IPS-18a (cell line): ENCODE results near the gene CUL3.
"Not testable (repeated sequence)": the region's sequence is repeated elsewhere in the genome, so short reads cannot be mapped to it uniquely, and the experiment has no call there.

Experiments
- H3K27ac ChIP-seq: one replicate; pipeline ENCODE4 v1.5.1; 2013; ENCODE audit warnings: low read length
- H3K27me3 ChIP-seq: one replicate; pipeline ENCODE4 v1.6.1; 2013; ENCODE audit warnings: mild to moderate bottlenecking, low read length; ENCODE audit not compliant: control insufficient read depth, insufficient read depth
- H3K36me3 ChIP-seq: one replicate; pipeline ENCODE4 v1.6.1; 2013; ENCODE audit warnings: low read depth, low read length; ENCODE audit not compliant: control insufficient read depth
- H3K4me1 ChIP-seq: one replicate; pipeline ENCODE4 v1.6.1; 2013; ENCODE audit warnings: low read depth, low read length; ENCODE audit not compliant: control insufficient read depth
- H3K4me3 ChIP-seq: one replicate; pipeline ENCODE4 v1.5.1; 2013; ENCODE audit warnings: low read length
- H3K9ac ChIP-seq: one replicate; pipeline ENCODE4 v1.6.1; 2013; ENCODE audit warnings: mild to moderate bottlenecking, low read length, moderate library complexity
- H3K9me3 ChIP-seq: one replicate; pipeline ENCODE4 v1.6.1; 2013; ENCODE audit warnings: low read depth, low read length; ENCODE audit not compliant: control insufficient read depth

The CUL3 gene

GRCh38 chr2:224528171-224528570, 57.0 kb downstream of the CUL3 start:
- Histone ChIP-seq H3K4me3 (no peak overlapping the region), H3K9ac (no peak overlapping the region), H3K27me3 (no peaks in the 10 kb centered on the region), H3K4me1 (peaks cover 10% of the 10 kb centered on the region), H3K27ac (no peak overlapping the region), H3K9me3 (no peaks in the 10 kb centered on the region), H3K36me3 (no peaks in the 10 kb centered on the region)

DNA sequence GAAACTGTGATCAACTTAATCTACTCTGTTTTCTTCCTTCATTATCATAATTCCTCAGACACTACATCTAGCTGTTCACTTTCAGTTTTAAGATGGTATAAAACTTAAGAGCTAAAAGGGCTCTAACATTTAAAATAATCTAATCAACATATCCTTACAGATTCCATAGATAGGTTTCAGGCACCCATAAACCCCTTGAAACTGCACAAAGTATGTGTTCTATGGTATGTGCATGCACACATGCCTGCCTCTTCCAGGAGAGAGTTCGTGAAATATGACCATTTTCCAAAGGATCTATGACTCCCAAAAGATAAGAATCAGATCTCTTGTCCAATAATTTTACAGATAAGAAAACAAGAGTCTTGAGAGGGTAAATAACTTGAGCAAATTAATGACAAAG, 59.4 kb downstream of the CUL3 start:
- Histone ChIP-seq H3K9me3 (no peaks in the 10 kb centered on the region), H3K36me3 (no peaks in the 10 kb centered on the region), H3K27me3 (no peaks in the 10 kb centered on the region), H3K4me3 (no peak overlapping the region), H3K27ac (no peak overlapping the region), H3K9ac (no peak overlapping the region), H3K4me1 (peaks cover 4% of the 10 kb centered on the region)

DNA sequence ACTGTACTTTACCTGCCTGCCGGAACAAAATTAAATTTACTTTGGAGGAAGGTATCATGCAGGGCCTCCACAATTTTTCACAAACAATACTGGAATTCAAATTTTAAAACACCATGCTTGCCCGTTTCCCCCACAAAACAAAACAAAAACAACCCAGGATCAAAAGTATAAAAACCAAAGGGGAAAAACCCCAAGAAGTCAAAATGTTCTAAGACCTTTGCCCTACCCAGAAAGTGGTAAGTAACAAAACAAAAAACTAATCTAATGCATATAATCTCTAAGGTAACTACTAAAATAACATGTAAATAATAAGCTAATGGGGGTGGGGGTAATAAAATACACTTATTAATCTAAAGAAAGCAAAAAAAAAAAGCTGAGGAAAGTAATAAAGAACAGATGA, 60.5 kb downstream of the CUL3 start:
- Histone ChIP-seq H3K9ac (no peak overlapping the region), H3K27ac (no peak overlapping the region), H3K27me3 (no peaks in the 10 kb centered on the region), H3K9me3 (no peaks in the 10 kb centered on the region), H3K4me3 (no peak overlapping the region), H3K36me3 (no peaks in the 10 kb centered on the region), H3K4me1 (peaks cover 10% of the 10 kb centered on the region)

DNA sequence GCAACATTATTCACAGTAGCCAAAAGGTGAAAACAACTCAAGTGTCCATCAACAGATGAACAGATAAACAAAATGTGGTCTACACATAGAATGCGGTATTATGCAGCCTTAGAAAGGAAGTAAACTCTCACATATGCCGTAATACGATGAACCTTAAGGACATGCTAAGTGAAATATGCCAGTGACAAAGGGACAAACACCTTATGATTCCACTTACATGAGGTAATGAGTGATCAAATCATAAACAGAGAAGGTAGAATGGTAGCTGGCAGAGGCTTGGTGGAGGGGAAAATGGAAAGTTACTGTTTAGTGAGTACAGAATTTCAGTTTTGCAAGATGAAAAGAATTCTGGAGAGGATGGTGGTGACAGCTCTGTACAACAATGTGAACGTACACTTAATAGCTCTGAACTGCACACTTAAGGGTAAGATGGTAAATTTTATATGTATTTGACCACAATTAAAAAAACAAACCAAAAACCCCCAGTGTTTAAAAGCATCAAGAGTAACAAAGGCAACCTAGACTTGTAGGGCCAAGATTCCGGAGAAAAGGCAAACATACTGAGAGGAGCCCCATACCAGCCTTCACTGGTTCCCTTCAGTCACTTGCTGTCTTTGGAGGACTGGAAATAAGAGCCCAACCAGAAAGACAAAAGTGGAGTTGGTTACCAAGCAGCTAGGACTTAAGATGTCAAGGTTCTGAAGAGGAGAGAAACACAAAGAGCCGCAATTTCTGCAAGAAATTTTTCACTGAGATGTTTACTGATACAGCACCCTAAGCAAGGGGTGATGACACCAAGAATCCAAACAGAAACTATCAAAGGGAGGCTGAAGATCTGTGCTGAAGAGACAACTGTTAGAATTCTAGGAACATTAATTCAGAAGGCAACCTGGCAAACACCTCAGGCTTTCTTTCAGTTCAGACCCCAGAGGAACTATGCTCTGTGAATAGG, 61.3 kb downstream of the CUL3 start:
- Histone ChIP-seq H3K4me3 (no peak overlapping the region), H3K9ac (no peak overlapping the region), H3K4me1 (peaks cover 10% of the 10 kb centered on the region), H3K27ac (no peak overlapping the region), H3K27me3 (no peaks in the 10 kb centered on the region), H3K9me3 (no peaks in the 10 kb centered on the region), H3K36me3 (no peaks in the 10 kb centered on the region)

GRCh38 chr2:224522483-224522882, 62.7 kb downstream of the CUL3 start:
- not testable (repeated sequence) for H3K4me1 ChIP-seq, H3K27ac ChIP-seq, H3K27me3 ChIP-seq, H3K9ac ChIP-seq, H3K9me3 ChIP-seq, H3K36me3 ChIP-seq, H3K4me3 ChIP-seq

GRCh38 chr2:224520064-224520463, 65.1 kb downstream of the CUL3 start:
- Histone ChIP-seq H3K36me3 (no peaks in the 10 kb centered on the region), H3K9ac (no peak overlapping the region), H3K4me1 (peaks cover 10% of the 10 kb centered on the region), H3K27me3 (no peaks in the 10 kb centered on the region), H3K9me3 (no peaks in the 10 kb centered on the region), H3K27ac (no peak overlapping the region), H3K4me3 (no peak overlapping the region)

DNA sequence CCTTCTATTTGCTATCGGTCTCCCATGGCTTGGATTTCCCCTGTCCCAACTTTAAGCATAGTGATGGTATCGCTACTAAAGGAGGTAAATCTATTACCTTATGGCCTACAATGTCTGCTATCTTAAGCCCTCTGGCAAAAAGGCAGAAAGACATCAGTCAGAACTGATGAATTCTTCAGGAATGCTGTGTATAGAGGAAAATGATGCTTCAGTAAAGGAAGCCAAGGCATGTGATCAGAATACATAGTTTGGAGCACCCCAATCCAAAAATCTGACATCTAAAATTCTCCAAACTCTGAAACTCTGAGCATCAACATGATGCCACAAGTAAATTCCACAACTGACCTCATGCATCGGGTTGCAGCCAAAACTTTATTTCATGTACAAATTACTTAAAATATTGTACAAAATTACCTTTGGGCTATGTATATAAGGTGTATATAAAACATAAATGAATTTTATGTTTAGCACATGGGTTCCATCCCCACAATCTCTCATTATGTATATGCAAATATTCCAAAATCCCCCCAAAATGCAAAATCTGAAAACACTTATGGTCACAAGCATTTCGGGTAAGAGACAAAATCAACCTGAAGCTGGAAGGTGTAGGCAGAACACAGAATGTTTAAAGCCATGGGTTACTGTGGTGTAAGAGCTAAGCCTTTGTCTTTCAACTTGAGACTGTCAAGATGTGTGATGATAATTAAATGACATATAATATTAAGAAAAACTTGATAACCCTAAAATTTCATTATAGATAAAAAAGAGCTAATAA, 66.2 kb downstream of the CUL3 start:
- Histone ChIP-seq H3K9ac (no peak overlapping the region), H3K4me3 (no peak overlapping the region), H3K4me1 (peaks cover 6% of the 10 kb centered on the region), H3K9me3 (no peaks in the 10 kb centered on the region), H3K27ac (no peak overlapping the region), H3K36me3 (peaks cover 1% of the 10 kb centered on the region), H3K27me3 (no peaks in the 10 kb centered on the region)

DNA sequence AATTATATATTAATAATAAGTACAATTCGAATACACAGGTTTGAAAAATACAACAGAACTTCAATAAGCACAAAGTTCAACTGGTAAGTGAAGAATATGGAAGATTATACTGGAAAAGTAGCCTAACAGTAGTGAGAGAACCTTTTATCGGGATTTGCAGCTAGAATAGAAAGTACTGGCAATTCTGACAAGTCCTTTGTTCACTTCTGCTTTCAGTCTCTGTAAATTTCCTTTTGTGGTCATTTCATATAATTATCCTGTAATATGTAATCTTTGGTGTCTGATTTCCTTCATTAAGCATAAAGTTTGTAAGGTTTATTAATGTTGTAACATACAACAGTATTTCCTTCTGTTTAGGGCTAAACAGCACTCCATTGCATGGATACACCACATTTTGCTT, 67.2 kb downstream of the CUL3 start:
- H3K36me3 ChIP-seq: peaks cover 3% of the 10 kb centered on the region
- H3K4me3 ChIP-seq: no peak overlapping the region
- H3K27me3 ChIP-seq: no peaks in the 10 kb centered on the region
- no peak overlapping the region for H3K27ac ChIP-seq
- no peak overlapping the region for H3K9ac ChIP-seq
- no peaks in the 10 kb centered on the region for H3K9me3 ChIP-seq
- H3K4me1 ChIP-seq: peaks cover 6% of the 10 kb centered on the region

DNA sequence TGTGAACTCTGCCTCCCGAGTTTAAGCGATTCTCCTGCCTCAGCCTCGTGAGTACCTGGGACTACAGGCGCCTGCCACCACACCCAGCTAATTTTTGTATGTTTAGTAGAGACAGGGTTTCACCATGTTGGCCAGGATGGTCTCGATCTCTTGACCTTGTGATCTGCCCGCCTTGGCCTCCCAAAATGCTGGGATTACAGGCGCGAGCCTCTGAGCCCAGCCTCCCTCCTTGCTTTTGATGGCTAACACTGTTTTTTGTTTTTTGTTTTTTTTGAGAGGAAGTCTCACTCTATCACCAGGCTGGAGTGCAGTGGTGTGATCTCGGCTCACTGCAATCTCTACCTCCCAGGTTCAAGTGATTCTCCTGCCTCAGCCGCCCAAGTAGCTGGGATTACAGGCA, 68.8 kb downstream of the CUL3 start:
- H3K36me3 ChIP-seq, H3K4me3 ChIP-seq, H3K9me3 ChIP-seq, H3K27ac ChIP-seq, H3K27me3 ChIP-seq, H3K9ac ChIP-seq, H3K4me1 ChIP-seq: not testable (repeated sequence)

DNA sequence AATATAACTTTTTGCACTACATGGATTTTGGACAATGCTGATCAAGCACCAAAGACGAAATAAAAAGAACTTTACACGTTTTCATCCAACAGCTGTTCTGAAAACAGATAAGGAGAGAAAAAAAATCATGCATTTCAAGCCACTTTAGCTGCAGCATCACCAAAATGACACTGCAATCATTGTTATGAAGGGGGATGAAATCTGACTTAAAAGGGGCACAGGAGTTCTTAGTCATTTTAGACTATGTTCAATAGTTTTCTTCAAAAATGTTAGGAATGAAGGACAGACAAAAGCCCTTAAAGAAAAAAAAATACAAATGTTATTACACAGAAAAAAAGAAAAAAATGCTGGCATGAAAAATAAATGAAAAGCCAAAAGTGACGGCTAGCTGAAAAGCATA, 71.2 kb downstream of the CUL3 start:
- Histone ChIP-seq H3K9me3 (no peaks in the 10 kb centered on the region), H3K9ac (no peak overlapping the region), H3K36me3 (peaks cover 10% of the 10 kb centered on the region), H3K4me3 (no peak overlapping the region), H3K27ac (no peak overlapping the region), H3K4me1 (no peaks in the 10 kb centered on the region), H3K27me3 (no peaks in the 10 kb centered on the region)

GRCh38 chr2:224507789-224508188, 77.4 kb downstream of the CUL3 start:
- Histone ChIP-seq H3K9me3 (no peaks in the 10 kb centered on the region), H3K4me3 (no peak overlapping the region), H3K4me1 (no peaks in the 10 kb centered on the region), H3K27ac (no peak overlapping the region), H3K36me3 (peaks cover 43% of the 10 kb centered on the region), H3K27me3 (no peaks in the 10 kb centered on the region), H3K9ac (no peak overlapping the region)
